Activated CD4-positive, alpha-beta T cell treated with anti-CD3 and anti-CD28 coated beads for 24 hours (primary cell): ENCODE data around the gene PPOX.

Source experiments
- DNase-seq, 2 donors: peaks; one replicate each; pipeline ENCODE4 v3.0.0-alpha.2; 2020; ENCODE audit warnings: low read depth in 2 of 2

The PPOX gene

DNA sequence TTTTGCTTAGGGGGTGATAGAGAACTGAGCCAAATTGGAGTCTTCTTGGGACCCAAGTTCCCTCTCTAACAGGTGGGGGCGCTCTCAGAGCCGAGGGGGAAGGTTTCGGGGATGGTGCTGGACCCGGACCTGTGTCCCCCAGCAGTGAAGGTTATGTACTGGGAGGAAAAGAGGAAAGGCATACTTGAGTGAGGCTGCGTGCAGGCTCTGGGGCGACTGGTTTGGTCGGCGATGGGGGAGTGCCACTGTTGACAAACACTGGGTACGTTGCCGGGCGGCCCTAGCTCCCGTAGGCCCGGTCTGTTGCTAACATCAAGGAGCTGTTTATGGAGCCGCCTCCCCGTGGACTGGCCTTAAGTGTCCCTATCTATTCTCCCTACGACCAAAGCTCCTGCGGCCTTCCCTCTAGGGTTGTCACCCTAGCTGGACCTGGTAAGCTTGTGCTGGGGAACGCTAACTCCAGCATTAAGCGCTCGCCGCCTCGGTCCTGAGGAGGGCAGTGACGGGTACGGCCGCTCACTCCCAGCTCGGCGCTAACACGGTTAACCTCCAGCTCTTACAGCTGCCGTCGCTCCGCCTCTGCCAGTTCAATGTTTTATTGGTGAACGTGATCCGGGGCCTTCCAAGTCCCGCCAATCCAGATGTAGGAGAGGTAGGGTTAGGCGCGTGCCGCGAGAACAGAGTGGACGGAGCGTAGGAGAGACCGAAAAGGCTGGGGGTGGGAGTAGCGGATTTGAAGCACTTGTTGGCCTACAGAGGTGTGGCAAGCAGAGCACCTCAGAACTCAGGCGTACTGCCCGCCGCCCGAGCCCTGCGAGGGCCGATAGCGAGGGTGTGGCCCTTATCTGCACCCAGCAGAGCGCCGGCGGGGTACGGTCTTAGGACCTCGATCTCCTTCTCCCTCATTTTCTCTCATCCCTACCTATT, at the start of gene PPOX:
Gene PPOX, plus strand, starts transcription at position 685 of the 927 bp plus-strand sequence. CDS start 422 bp downstream, outside the sequence.
- peak; percentile 80 to 86 for DNase-seq

DNA sequence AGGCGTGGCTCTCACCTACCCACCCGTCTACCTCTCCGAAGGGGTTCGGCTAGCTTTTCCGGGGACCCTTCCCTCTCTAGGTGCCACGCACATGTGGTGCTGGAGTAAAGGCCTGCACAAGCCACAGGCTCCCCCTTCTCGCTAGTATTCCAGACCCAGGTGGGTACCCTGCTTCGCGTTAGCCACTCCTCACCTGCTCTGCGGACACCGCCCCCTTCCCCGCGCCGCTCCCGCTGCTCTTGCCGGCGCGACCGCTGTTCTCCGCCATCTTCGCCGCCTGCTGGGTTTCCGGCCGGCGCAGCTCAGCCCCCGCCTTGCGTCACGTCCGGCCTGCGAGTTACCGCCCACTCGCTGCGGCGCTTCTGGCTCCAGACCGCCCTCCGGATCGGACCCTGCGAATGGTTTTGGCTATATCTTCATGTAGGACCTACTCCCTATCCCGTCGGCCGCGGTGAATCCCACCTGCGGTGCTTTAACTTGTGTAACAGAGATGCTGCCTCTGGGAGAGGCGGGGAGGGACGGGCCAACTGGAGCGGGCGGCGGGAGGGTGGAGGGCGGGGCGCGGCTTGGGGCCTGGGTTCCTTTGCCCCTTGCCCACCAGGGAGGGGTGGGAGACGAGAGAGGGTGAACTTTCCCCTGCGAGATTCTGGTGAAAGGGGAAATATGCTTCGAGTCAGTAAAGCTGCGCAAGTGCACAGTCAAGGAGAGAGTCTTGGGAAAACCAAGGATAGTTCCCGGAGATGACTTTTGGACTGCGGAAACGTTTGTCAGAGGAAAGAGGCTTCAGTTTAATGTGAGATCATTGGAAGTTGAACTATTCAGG, 48.3 kb upstream of the PPOX start, which contains the start of the genes NIT1 and PFDN2:
Gene NIT1, plus strand, starts transcription at position 347 of the 823 bp plus-strand sequence. Its CDS starts 72 bp downstream, at position 419.
Gene PFDN2, minus strand, starts transcription at position 279 of the 823 bp plus-strand sequence. Its CDS starts 11 bp downstream, at position 268.
- DNase-seq: peak; percentile 72 to 82

DNA sequence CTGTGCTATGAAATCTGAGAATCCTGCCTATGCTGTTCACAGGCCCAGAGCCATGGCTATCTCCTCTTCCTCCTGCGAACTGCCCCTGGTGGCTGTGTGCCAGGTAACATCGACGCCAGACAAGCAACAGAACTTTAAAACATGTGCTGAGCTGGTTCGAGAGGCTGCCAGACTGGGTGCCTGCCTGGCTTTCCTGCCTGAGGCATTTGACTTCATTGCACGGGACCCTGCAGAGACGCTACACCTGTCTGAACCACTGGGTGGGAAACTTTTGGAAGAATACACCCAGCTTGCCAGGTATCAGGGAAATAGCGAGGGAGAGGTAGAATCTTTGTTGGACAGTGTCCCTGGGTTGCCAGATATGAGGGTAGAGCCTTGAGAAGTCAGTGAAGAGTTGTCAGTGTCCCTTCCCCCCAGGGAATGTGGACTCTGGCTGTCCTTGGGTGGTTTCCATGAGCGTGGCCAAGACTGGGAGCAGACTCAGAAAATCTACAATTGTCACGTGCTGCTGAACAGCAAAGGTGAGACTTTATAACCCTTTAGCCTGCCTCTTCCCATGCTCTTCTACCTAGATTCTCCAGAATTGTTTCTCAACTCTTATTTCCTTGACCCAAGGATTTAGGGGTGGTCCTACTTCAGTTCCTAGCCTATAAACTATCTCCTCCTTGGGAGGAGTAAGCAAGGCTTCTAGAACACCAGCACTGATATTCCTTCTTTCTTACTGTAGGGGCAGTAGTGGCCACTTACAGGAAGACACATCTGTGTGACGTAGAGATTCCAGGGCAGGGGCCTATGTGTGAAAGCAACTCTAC, 46.9 kb upstream of the PPOX start:
- DNase-seq: peak in 1 of 2 donors; percentile 55

DNA sequence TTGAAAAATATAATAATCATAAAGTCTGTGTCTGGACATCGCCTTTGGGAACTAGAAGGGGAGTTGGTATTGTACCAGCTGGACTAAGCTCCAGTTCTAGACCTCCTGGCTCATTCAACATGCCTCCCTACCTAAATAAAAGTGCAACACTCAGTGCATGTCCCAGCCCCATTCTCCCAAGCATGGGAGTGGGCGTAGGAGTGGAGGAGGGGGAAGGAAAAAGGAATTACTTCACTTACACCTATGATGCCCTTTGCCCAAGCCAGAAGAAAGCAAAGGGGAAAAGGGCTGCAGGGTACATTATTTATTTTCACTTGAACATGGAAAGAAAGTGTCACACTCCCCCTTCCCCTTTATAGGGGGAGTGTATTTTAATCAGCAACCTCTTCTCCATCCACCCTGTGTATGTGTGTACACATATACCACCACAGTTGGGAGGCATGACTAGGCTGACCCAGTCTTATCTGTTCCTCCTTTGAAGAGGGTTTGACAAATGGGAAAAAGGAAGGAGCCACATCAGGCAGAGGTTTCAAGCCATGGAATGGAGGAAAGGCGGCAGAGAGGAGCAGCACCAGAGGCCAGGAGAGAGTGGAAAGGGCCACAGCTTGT, 45.1 kb upstream of the PPOX start:
- DNase-seq: no peak

DNA sequence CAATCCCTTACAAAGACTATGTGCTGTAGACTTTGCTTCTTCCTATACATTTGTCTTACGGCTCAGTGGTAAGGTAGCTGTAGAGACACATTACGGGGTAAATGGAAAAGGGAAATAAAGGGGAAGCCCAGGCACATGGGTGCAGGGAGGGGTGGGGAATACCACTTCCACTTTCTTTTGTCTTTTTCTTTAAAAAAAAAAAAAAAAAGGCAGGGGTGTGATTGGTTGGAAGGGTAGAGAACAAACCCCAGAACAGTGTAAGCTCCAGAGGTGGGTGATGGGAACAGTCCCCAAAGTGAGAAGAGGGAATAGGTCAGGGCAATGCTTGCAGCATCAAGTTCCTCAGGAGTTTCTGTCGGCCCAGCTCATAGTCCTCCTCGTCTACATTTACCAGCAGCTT, 44.4 kb upstream of the PPOX start:
- no peak for DNase-seq

DNA sequence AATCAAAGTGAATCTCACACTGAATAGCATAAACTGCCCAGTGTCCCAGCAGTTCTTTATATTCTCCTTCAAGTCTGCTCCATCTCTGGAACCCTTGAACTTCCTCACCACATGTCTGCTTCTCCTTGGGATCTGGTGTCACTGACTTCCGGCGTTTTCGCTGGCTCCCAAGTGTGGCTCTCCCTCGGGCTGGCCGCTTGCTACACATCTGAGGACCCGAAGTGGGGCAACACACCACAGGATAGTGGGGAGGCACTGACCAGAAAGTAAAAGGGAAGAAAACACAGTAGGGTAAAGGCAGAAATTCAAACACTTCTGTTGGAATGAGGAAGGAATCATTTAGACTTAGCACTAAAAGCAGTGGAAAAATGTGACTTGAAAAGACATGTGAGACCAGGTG, 43.3 kb upstream of the PPOX start:
- DNase-seq: no peak

DNA sequence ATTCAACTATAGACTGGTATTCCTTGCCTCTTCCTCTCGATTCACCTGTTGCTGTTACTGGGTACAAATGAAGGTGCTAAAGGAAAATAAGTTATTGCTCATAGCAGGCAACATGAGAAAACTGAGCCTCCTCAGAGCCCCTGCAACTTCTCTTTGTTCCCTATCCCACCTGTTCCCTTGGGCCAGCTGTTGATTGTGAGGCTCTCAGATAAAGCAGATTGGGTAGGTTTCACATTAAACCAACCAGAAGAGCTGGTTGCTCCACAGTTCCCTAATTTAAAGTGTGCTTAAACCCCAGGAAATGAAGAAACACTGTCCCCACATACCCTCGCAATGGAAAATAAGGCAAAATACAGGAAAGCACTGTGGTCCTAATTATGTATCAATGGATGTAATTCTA, 38.6 kb upstream of the PPOX start:
- no peak for DNase-seq

DNA sequence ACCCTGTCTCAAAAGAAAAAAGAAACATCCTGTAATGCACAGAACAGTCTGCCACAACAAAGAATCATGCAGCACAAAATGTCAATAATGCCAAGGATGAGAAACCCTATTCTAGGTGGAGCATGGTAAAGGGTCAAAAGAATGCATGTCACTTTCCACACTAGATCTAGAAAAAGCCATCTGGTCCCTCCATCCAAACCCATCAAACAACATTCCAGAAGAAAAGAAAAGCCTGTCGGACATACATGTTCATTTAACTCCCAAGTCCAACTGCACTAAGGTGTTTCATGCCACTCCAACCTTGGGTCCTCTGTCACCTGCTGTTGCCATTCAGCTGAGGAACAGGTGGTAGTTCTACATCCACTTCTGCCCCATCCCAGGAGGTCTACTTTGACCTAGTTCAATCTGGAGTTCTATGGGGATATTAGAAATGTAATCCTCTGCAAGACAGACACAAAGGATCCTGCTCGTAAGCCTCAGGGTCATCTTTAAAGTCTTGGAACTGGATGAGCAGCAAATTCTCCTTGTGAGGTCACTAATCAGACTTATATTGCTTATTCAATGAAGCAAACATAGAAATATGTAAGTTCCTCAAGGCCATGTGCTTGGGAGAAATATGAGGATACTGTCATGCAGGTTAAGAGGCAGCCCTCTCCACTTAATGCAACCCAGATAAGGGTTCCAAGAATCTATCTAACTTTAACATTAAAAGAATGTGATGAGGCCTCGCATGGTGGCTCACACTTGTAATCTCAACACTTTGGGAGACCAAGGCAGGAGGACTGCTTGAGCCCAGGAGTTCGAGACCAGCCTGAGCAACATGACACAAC, 37.4 kb upstream of the PPOX start:
- no peak for DNase-seq

DNA sequence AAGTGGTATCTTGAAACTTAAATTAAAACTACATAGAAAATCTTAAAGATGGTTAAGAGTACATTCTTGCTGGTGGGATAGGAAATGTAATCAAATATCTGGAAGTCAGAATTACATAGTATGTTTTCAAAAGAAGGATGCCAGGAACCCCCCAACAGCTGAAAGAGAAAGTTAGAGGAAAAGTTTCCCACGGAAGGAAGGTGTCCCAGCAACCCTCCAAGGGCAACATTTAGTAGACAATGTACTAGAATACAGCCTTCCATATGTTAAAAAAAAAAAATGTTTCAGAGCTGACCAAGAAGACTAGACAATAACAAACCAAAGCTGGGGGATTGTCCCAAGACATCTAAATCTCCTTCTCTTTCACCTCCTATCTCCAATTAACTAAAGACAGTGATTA, 36.0 kb upstream of the PPOX start:
- DNase-seq: no peak

DNA sequence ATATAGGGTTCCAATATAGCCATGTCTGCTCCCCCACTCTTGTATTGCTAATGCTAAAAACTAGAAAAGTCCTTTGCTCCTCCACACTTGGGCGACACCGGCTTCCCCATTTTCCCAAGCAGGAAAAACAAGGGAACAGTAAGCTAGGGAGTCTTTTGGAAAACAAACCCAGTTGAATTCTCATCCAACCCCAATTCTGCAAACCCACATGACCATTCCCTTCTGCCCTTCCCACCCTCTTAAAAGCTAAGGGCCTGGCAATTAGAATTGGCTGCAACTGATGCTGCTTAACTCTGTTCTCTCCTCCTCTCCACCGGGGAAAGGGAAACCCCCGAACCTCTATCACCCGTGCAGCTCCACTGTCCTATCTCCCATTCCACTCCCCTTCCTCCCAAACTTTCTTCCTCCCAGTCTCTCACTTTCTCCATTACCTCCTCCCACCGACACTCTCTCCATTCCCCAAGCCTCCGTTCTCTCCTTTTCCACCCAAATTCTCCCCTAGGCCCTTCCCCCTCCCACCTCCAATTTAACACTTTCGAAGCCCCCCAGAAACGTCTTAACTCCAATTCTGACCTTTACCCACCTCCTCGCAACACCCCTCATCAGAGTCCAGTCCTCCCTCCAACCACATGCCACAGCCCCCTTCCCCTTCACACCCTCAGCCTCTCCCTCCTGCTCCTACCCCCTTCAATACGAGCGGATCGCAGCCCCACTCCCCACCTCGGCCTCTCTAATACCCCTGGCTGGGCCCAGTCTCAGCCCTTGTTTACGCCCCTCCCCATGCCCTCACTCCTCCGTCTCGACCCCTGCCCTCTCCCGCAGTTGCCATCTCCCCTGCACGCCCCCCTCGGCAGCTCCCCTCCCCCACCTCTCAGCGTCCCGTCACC, 34.5 kb upstream of the PPOX start:
- DNase-seq: no peak

DNA sequence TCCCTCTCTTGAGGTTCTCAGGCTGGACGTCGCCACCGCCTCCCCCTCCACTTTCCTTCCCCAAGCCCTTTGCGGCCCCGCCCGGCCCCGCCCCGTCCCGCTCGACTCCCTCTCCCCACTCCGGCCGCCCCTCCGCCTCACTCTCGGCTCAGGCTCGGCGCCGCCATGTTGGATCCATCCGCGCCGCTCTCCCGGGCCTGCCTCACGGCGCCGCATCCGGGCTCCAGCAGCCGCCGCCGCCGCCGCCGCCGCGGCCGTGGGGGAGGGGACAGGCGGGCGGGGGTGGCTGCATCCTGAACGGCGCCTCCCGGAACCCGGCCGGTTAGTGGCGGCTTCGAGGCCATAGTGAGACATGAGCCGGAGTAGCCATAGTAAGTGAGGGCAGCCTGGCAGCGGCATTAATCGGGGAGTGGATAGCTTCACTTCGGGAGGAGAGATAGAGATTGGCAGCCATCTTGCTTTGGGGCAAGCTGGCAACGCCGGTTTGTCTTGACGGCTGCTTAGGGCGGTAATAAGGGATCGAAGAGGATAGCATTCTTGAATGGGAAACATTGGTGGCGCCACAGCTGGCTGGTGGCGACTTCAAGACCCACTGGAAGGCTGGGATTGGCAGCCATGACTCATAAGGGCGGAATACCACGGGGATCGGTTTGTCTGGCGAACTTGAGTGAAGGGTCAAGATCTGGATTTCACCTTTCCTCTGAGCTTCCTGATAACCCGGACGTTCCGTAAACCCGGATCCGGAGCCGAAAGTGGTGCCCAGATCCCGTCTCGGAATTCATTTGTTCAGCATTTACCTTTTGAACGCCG, 33.6 kb upstream of the PPOX start, which contains the start of gene DEDD:
Gene DEDD, minus strand, starts transcription at position 258 of the 810 bp plus-strand sequence. CDS start 8,205 bp downstream, outside the sequence.
- DNase-seq: peak; percentile 79 to 80

DNA sequence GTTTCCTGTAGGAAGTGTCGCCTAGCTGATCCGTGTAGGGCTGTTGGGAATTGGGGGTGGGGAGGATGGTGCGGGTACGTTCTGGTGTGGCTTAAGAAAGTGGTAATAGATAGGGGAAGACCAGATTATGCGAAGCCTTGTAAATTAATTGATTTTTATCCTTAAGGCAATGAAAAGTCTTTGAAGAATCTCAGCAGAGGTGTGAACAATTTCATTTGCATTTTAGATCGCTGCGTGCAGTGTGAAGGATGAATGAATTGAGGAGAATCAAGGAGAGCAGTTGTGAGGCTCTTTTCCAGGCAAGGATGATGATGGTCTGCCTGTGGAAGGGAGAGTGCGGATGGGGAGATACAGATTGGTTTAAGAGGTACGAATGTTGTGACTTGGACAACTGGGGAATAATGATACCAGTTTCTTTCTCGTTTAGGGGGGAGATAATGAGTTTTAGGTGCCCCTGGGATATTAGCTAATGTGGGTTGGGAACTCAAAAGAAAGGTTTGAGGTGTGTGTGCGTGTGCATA, 32.9 kb upstream of the PPOX start:
- no peak for DNase-seq

DNA sequence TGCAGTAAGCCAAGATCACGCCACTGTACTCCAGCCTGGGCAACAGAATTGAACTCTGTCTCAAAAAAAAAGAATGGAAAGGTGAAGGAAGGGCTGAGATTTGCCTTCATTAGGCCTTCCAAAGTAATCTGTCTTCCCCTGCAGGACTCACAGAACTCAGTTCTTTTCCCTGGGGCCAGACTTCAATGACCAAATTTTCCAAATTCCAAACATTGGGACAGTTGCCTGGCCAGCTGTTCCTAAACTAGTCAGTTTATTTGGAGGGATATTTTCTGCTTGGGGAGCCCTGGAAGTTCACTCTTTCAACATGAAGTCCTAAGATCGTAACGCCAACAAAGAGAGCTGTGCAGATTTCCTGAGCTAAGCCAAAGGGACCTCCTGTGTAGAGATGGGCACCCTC, 28.3 kb upstream of the PPOX start:
- DNase-seq: no peak

DNA sequence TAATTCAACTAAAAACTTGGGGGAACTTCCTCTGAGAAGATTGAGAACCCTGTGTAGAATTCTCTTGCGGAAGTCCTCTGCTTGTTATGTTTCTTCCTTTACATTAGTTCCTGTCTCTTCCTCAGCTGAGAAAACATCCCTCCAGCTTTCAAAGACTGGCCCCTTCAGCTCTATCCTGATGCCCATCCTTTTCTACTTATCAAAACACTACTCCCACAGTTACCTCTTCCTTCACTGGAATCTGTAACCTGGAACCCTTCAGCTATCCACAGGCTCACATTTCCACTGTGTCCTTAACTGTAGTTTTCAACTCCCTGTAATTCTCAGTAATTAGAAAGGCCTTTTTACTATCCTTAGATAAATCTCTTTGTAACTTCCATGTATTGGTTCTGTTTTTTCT, 27.8 kb upstream of the PPOX start:
- no peak for DNase-seq

DNA sequence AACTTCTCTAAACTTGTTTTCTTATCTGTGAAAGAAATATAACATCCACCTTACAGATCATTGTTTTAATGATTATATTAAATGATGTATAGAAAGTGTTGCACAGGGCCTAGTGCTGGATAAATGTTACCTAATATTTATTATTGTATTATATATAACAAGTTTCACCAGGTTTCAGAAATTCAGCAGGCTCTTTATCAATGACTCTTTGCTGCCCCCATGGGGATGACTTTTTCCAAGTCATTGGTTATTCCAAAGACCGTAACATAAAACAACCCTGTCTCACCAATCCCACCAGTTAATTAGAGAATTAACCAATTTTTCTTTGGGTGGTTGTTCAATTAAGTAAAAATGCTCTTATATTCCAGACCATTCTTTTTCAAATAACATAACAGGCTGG, 26.5 kb upstream of the PPOX start:
- DNase-seq: peak in 1 of 2 donors; percentile 32

DNA sequence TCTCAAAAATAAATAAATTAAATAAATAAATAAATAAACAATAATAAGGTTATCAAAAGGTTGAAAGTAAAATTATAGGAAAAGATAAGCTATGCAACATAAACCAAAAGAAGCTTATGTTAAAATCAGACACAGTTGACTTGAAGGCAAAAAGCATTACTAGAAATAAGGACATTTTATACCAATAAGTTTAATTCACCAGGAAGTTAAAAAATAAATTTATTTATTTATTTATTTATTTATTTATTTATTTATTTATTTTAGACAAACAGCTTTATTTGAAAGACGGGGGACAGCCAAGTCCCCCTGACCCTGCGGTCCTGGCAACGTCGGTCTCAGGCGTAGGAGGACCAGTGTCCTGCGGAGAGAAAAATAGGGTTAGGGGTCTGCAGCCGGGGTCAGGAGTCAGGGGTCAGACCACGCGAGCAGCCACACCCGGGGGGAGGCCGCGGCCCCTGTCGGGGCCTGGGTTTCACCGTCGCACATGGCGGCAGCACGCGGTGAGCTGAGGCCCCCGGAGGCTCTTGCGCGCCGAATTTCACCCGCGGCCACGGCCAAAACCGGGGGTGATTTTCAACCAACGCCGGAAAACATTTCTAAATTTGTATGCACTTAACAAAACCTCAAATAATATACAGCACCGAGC, 25.3 kb upstream of the PPOX start:
- no peak for DNase-seq

DNA sequence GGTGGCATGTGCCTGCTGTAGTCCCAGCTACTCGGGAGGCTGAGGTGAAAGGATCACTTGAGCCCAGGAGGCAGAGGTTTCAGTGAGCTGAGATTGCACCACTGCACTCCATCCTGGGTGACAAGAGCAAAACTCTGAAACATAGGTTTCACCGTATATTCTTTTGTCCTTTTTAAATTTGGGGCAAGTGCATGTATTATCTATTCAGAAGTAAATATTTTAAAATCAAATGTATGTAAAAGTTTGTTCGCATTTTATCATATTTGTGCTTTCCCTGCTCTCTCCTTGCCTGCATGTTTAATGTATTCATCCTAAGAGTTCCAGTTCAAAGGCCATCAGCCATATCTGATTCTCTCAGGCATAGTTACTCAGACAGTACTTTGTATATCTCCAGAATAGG, 20.4 kb upstream of the PPOX start:
- DNase-seq: no peak
